ENCODE data around the gene OSBPL9.

Gene OSBPL9

DNA sequence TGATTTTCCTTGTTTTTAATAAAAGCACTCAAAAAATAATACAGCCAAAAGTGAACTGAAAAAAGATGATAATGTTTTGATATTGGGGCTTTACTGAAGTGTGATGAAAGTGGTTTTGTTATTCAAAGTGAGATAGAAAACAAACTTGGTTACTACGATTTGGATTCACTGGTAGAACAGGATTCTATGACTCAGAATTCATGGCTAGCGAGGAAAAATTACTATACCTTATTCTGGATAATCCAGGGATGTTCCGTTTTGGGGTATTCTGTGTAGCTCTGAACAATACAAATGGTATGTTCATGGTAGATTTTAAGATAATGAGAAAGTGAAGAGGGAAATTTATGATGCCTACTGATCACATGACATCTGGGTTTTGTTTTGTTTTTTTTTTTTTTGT is 144.0 kb downstream of the OSBPL9 start:
- no peak for DNase-seq (ENCODE audit: extremely low read depth, low read depth)
- no peak for TF ChIP-seq CTCF (IDR thresholded peaks at IDR 0.05; ENCODE audit: low read depth, low read length)

- no peak for TF ChIP-seq CTCF (IDR thresholded peaks at IDR 0.05; ENCODE audit: low read depth, low read length)
- no peak for DNase-seq (ENCODE audit: extremely low read depth, low read depth)
These were observed 144.5 kb downstream of the OSBPL9 start for GRCh38 chr1:51761351-51761750.

- TF ChIP-seq CTCF (IDR thresholded peaks at IDR 0.05; ENCODE audit: low read depth, low read length): peak; percentile 86
These were observed 152.2 kb downstream of the OSBPL9 start for GRCh38 chr1:51768971-51769588.

DNA sequence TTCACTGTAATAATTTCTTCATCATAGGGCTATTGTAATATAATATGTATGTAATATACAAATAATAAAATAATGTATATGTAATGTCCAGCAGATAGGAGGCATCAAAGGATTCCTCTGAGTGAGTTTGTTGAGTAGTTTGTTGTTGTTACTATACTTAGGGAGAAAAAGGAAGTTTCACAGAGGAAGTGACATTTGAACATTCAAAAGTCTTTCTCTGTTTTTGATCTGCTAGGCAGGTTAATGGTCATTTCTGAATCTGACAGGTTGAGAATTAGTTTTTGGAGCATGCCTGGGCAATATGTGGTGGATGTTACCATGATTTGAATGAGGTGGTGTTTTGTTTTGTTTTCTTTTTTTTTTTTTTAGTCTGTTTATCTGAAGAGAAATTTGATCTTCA is 159.5 kb downstream of the OSBPL9 start:
- TF ChIP-seq CTCF (IDR thresholded peaks at IDR 0.05; ENCODE audit: low read depth, low read length): no peak
- DNase-seq (ENCODE audit: extremely low read depth, low read depth): no peak

More at GRCh38 chr1:51768971-51769588, 152.2 kb downstream of the OSBPL9 start:
- DNase-seq (ENCODE audit: extremely low read depth, low read depth): peak; percentile 38

DNA sequence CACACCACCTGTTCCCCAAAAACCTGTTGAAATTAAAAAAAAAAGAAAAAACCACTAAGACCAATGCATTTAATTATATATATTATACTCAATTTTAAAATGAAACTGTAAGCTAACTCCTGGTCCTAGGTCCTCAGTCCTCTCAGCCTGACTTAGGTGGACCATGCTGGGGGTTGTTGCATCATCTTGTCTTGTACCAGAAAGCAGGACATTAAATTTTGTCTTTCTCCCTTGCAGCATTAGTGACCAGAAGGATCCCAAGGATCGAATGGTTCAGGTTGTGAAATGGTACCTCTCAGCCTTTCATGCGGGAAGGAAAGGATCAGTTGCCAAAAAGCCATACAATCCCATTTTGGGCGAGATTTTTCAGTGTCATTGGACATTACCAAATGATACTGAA is 164.0 kb downstream of the OSBPL9 start:
- no peak for TF ChIP-seq CTCF (IDR thresholded peaks at IDR 0.05; ENCODE audit: low read depth, low read length)
- DNase-seq (ENCODE audit: extremely low read depth, low read depth): no peak

DNA sequence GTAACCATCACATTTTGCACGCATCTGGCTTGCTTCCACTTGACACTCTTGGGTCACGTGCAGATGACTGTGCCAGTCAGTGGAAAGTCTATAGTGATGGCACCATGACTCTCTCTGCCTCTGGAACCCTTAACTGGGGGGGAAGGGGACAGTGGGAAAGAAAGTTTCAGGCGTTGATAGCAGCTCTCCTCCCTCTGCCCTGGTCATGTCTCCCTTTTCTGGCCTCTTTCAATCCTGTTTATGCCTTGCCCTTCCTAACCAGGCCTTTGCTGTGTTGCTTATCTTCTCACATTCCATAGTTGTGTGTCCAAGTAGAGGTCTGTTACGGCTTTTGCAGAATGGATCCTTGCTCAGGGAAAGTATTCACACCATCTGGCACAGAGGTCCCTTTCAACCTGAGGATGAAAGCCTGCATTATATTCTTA is 168.1 kb downstream of the OSBPL9 start:
- no peak for TF ChIP-seq CTCF (IDR thresholded peaks at IDR 0.05; ENCODE audit: low read depth, low read length)
- DNase-seq (ENCODE audit: extremely low read depth, low read depth): no peak

GRCh38 chr1:51788938-51789337 is 172.0 kb downstream of the OSBPL9 start:
- TF ChIP-seq CTCF (IDR thresholded peaks at IDR 0.05; ENCODE audit: low read depth, low read length): no peak
- no peak for DNase-seq (ENCODE audit: extremely low read depth, low read depth)
